Activated CD4-positive, CD25-positive, alpha-beta regulatory T cell treated with anti-CD3 and anti-CD28 coated beads, Interleukin-2, amount 50 U/mL, for 24 hours (primary cell): ENCODE measurements around the gene TRIM38.

Source experiments
- ATAC-seq, 2 donors: fragments of 150-1000 bp; cut with Tn5 transposase; one replicate each; pipeline ENCODE4 v1.10.0; 2021; ENCODE audit warnings: mild to moderate bottlenecking in 1 of 2, moderate library complexity in 1 of 2

Gene TRIM38

DNA sequence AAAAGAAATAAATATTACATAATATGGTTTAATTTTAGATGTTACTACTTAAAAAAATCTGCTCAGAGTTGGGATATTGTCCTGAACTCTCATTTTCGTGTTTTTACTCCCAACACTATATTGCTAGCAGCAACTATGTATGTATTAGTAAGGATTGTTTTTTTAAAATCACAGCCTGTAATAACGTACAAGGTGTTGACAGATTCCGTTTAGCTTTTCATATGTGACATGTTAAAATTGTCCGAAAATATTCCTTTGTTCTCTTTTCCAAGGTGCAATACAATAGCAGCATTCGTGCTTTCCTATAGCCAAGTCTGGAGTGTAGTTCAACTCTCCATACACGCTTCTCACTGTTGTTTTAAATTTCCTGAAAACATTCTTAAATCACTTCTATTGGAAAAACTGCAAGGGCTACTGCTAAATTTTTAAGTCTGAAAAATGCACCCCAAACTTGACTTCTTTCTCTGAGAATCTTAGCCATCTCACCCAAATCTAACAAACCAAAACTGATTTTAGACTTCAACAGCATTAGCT is 65.7 kb downstream of the TRIM38 start:
- ATAC-seq: no peak

DNA sequence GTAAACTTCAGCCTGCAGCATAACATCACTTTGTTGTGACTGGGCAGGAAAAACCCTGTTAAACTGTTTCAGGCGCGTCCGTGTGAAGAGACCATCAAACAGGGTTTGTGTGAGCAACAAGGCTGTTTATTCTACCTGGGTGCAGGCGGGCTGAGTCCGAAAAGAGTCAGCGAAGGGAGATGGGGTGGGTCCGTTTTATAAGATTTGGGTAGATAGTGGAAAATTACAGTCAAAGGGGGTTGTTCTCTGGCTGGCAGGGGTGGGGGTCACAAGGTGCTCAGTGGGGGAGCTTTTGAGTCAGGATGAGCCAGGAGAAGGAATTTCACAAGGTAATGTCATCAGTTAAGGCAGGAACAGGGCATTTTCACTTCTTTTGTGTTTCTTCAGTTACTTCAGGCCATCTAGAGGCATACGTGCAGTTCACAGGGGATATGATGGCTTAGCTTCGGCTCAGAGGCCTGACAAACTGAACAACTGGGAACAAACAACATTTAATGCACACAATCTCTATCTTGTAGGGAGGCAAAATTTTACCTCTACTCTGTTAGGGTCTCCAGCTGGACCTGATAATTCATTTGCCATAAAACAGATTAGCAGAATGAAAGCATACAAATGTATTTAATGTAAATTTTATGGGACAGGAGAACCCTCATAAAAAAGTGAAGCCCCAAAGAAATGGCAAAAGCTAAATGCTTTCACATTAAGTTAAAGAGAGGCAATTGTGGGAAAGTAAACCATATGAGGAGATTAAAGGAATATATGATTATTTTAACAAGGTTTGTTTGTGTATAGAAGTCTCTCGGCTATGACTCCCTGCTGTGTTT is 66.4 kb downstream of the TRIM38 start:
- ATAC-seq: no peak

DNA sequence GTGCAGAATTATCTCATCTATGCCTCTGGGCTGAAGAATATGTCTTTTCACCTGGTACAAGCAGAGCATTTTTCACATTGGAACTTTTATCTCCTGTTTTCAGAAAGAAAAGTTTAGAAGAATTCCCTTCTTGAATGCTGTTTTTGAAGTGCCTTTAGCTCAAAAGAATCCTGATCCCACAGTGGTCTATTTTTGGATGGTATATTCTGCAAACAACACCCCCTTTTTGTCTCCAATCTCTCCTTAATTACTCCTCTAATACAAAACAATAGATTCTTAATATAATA is 66.9 kb downstream of the TRIM38 start:
- no peak for ATAC-seq

DNA sequence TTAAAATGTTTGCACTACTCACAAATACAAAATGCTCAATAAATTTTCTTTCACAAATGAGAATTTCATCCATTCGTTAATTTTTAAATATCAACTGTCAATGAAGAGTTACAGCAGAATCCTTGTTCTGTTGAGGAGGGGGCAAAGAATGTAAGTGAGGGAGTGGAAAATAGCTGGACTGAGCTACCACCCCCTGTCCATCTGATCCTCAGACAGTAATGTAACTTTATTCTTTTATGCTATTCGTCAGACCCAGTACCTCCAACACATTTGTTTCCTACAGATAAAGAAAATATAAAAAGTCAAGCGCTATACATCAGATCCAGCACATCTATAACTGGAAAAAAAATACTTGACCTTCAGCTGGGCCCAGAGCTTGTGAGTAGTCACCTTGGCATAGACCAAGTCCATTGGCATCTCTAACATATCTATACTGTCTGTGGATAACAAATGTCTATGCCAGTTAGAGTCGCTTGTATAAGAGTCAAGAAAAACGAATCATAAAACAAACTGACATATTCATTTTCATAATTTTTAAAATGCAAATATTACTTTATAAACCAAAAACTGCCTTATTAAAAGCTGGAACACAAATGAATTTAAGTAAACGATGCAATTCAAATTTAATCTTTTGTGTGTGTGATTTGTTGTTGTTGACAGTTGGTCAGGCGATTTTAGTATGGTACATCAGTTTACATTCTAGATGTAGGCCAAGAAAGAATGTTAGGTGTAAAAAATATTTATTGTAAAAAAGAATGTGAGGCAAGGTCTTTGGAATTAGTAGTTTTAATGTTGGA is 67.5 kb downstream of the TRIM38 start:
- no peak for ATAC-seq

DNA sequence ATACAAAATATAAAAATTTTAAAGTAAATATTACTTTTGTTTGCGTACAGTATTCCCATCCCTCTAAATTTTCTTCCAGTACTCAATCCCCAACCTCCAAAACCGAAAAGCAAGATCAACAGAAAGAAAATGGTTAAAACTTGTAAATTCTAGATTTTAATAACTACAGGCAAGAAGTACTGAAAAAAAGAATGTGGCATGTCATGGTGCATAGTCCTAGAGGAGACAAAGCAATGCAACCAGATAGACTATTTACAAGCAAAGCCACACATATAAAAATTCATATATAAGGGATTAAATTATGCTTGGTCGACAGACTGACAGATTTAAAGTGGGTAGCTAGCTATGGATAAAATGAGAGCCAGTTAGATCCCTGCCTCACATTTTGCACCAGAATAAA is 68.1 kb downstream of the TRIM38 start:
- no peak for ATAC-seq

DNA sequence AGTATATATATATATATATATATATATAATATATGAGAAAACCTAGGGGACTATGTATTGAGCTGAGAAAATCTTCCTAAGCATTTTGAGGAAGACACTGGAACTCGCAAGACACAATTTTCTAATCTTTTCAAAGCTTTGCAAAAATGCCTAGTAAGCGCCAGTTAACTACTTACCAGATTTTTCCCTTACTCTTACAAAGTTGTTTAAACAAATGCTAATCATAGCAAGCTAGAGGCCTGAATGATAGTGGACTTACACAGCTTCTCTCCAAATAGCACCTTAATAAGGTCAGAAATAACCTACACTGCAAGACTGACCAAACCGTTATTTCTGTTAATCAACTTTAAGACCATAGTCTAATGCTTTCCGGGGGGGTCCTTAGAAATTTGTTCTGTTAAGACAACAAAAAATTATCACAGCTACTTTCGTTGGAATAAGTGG is 68.6 kb downstream of the TRIM38 start:
- ATAC-seq: no peak

DNA sequence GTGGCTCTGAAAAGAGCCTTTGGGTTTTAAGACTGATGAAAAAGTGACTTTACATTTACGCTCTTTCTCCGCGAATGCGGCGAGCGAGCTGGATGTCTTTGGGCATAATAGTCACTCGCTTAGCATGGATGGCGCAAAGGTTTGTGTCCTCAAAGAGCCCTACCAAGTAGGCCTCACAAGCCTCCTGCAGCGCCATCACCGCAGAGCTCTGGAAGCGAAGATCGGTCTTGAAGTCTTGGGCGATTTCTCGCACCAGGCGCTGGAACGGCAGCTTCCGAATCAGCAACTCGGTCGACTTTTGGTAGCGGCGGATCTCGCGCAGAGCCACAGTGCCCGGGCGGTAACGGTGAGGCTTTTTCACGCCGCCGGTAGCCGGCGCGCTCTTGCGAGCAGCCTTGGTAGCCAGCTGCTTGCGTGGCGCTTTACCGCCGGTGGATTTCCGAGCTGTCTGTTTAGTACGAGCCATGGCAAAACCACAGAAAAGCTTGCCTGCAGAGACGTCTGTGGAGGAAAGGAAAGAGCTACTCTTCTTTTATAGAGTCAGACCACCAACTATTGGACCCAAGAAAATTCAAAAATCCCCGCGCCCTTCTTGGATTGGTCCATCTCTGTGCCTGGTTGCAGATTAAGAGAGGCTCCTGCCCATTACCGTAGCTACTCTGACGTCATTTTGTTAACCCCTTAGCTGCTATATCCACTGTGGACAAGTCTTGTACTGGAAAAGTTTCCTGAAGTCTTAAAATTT is 69.2 kb downstream of the TRIM38 start:
- ATAC-seq: peak; percentile 72 to 75

DNA sequence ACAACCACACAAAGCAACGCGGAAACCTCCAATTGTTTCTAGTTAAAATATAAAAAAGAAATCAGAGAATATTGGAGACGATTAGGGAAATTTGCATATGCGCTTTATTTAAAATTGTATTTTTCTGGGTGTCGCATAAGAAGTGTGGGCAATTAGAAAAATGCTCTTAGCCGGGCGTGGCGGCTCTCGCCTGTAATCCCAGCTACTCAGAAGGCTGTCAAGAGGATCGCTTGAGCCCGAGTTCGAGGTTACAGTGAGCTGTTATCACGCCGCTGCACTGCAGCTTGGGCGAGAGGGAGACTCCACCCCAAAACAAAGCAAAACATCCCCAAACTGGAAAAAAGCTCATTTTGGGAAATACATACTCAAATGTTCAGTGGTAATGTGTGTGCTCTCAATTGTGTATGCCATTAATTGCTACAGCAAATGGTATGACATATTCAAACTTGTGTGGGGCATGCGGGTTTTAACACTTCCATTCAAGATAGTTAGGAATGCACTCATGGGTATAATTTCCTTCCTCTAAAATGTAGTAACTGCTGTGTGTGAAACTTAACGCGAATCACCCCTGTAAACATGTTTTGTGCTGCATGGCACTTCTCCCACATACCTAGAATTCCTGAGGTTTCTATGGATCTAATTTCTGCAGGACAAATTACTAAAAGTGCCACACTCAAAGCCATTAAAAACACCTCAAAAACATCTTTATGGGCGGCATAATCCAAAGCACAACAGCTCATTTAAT is 69.9 kb downstream of the TRIM38 start:
- ATAC-seq: no peak

DNA sequence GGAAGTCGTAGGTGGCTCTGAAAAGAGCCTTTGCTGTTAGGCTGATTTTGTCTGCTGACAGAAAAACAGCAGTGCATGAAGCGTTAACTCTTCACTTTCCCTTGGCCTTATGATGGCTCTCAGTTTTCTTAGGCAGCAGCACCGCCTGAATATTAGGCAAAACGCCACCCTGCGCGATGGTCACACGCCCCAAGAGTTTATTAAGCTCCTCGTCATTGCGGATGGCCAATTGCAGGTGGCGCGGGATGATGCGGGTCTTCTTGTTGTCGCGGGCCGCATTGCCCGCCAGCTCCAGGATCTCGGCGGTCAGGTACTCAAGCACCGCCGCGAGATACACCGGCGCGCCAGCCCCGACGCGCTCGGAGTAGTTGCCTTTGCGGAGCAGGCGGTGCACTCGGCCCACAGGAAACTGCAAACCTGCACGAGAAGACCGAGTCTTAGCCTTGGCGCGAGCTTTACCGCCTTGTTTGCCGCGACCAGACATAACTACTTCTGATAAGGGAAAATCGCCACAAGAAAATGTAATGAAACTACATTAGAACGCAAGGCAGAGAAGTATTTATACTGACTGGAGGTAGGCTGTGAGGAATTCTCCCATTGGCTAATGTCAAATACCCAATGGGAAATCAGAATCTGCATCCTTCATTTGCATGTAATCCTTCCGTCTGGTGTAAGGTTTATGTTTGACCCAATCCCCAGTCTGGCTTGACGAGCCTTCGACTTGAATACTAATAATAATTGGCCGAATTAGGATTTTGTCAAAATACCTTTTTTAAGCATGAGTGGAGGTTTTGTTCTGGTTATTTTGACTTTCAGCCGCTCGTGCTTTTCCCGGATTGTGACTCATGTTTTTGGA is 70.7 kb downstream of the TRIM38 start:
- peak; percentile 83 to 85 for ATAC-seq

DNA sequence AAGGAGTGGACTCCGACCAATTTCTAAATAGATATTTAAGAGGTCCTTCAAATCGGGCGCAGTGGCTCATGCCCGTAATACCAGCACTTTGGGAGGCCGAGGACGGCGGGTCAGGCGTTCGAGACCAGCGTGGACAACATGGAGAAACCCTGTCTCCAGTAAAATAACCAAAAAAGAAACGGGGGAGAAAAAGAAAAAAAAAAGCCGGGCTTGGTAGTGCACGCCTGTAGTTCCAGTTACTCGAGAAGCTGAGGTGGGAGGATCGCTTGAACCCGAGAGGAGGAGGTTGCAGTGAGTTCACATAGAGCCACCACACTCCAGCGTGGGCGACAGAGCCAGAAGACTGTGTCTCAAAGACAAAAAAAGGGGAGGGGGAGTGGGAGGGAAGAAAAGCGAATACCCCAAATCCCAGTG is 71.3 kb downstream of the TRIM38 start:
- no peak for ATAC-seq

DNA sequence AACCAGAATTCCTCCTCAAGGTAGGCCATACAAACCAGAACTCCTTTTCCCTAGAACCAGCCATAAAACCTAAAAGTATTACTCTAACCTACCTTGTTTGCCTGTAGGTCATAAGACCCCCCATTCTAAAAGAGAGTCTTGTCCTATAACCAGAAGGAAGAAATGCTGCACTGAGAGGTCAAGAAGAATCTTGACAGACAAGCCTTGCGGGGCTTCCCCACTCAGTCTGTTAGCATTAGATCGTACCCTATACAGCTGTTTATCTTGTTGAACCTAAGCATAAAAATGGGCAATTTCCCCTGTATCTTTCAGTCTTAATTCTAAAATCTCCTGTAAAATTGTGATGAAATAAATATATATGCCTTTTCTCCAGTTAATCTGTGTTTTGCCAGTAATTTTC is 72.3 kb downstream of the TRIM38 start:
- no peak for ATAC-seq
